ENCODE results near the gene TNFRSF1B.

TNFRSF1B gene

GRCh38 chr1:12148958-12149790 is 17.6 kb upstream of the TNFRSF1B start:
- H3K4me3 ChIP-seq (ENCODE audit: extremely low read depth, insufficient read depth, low read length, poor library complexity, severe bottlenecking) = no peak overlapping the region
- WGBS, 2 experiments (ENCODE audit: insufficient coverage in 2 of 2) = 93 to 97% methylated on average over 3 to 4 of the region's 5 CpGs
- no peak overlapping the region for H3K27ac ChIP-seq (ENCODE audit: low read depth, low read length, severe bottlenecking)
- H3K4me1 ChIP-seq (ENCODE audit: control insufficient read depth, insufficient read depth, low read length, poor library complexity, severe bottlenecking) = peaks cover 15% of the 10 kb centered on the region
- peaks cover 4% of the 10 kb centered on the region for H3K9me3 ChIP-seq (ENCODE audit: control insufficient read depth, low read length)
- H3K36me3 ChIP-seq (ENCODE audit: control insufficient read depth, insufficient read depth, low read length) = no peaks in the 10 kb centered on the region

DNA sequence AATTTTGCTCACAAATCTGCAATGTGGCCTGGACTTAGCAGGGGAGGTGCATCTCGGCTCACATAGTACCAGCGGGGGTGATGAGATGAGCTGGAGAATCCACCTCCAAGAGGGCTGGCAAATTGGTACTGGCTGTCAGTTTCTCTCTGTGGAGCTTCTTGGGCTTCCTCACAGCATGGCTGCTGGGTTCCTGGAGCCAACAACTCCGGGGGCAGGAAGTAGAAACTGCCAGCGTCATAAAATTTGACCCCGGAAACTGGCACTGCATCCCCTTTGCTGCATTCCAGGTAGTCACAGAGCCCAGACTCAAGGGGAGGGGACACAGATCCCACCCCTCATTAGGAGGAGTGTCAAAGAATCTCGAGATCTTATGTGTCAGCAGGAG is 17.0 kb upstream of the TNFRSF1B start:
- H3K9me3 ChIP-seq (ENCODE audit: control insufficient read depth, low read length) = peaks cover 4% of the 10 kb centered on the region
- H3K36me3 ChIP-seq (ENCODE audit: control insufficient read depth, insufficient read depth, low read length) = no peaks in the 10 kb centered on the region
- peaks cover 12% of the 10 kb centered on the region for H3K4me1 ChIP-seq (ENCODE audit: control insufficient read depth, insufficient read depth, low read length, poor library complexity, severe bottlenecking)
- no peak overlapping the region for H3K4me3 ChIP-seq (ENCODE audit: extremely low read depth, insufficient read depth, low read length, poor library complexity, severe bottlenecking)
- 92 to 98% methylated on average over 5 to 6 of the region's 6 CpGs for WGBS, 2 experiments (ENCODE audit: insufficient coverage in 2 of 2)
- no peak overlapping the region for H3K27ac ChIP-seq (ENCODE audit: low read depth, low read length, severe bottlenecking)

DNA sequence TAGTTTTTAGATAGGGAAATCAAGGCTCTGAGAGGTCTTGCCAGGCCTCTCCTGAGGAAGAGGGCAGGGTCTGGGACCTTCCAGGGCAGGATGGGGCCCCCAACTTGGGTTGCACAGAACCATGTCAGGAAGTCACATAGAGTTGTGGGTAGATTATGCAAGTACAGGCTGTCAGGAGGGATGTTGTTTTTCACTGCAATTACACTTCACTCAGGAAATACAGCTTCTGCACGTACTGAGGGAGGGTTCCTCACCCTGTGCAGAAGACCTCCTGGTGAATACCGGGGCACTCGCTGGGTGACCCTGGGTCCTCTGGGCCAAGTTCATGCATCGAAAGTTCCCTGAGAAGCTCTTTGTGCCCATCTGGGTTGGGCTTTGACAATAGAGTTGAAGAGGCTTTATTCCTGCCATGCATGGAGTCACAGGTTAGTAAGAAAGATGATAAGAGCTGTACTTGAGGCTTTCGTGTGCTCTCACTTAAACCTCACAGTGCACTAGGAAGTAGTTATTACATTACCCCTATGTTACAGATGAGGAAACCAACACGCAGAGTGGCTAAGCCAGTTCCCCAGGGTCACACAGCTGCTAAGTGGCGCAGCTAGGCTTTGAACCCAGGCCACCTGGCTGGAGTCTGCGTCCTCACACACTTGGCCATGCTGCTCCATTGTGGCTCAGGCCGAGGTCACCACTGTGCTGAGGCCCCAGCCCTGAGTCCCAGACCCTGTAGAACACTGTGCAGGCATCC is 16.2 kb upstream of the TNFRSF1B start:
- no peak overlapping the region for H3K4me3 ChIP-seq (ENCODE audit: extremely low read depth, insufficient read depth, low read length, poor library complexity, severe bottlenecking)
- 92 to 95% methylated on average over 8 of the region's 9 CpGs for WGBS, 2 experiments (ENCODE audit: insufficient coverage in 2 of 2)
- H3K27ac ChIP-seq (ENCODE audit: low read depth, low read length, severe bottlenecking) = no peak overlapping the region
- peaks cover 12% of the 10 kb centered on the region for H3K4me1 ChIP-seq (ENCODE audit: control insufficient read depth, insufficient read depth, low read length, poor library complexity, severe bottlenecking)
- H3K36me3 ChIP-seq (ENCODE audit: control insufficient read depth, insufficient read depth, low read length) = no peaks in the 10 kb centered on the region
- H3K9me3 ChIP-seq (ENCODE audit: control insufficient read depth, low read length) = peaks cover 4% of the 10 kb centered on the region

DNA sequence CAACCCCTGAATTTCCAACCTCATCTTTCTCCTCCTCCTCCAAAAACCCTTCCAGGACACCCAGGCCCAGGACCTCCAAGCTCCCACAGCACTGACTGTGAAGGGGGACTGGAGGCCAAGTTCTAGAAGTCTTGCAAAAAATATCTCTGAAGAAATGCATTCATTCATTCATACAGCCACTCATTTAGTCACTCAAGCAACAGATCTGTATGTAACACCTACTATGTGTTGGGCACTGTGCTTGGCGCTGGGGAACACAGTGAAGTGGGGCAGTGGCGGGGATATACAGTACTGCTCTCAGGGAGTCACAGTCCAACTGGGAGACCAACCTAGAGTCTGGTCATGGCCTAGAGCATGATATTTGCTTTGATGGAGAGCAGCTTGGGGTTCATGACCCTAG is 15.3 kb upstream of the TNFRSF1B start:
- peaks cover 4% of the 10 kb centered on the region for H3K9me3 ChIP-seq (ENCODE audit: control insufficient read depth, low read length)
- H3K4me1 ChIP-seq (ENCODE audit: control insufficient read depth, insufficient read depth, low read length, poor library complexity, severe bottlenecking) = peaks cover 12% of the 10 kb centered on the region
- no peaks in the 10 kb centered on the region for H3K36me3 ChIP-seq (ENCODE audit: control insufficient read depth, insufficient read depth, low read length)
- no peak overlapping the region for H3K27ac ChIP-seq (ENCODE audit: low read depth, low read length, severe bottlenecking)
- 92 to 100% methylated on average over 2 of the region's 2 CpGs for WGBS, 2 experiments (ENCODE audit: insufficient coverage in 2 of 2)
- no peak overlapping the region for H3K4me3 ChIP-seq (ENCODE audit: extremely low read depth, insufficient read depth, low read length, poor library complexity, severe bottlenecking)

DNA sequence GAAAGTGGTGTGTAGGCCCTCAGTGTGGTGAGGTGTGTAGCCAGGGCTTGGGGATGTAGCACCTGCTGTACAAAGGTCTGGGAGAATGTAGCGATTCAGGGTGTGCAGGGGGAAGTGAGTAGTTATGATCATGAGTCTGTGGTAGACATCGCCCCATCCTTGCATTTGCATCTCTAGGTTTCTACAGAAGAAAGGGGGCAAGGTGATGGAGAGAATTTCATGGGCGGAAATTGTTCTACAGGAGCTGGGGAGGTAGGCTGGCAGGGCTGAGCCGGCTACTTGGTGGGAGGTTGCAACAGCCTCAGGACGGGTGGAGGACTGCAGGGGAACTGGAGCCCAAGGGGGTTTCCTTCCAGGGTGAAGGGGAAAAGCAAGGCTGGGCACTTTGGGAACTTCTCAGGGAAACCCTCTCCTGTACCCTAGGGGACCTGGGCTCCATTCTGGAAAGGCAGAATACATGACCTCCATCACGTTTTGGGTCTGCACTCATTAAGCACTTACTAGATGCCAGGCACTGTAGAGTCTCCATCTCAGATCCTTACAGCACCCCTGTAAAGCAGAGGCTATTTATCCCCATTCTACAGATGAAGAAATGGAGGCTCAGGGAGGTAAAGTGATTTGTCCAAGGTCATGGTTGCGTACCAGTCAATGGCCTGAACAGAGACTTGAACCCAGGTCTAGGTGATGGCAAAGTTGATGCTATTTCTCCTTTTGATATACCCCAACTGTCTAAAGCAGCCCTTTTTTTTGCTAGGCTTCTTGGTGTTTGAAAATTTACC is 14.5 kb upstream of the TNFRSF1B start:
- no peak overlapping the region for H3K27ac ChIP-seq (ENCODE audit: low read depth, low read length, severe bottlenecking)
- H3K4me1 ChIP-seq (ENCODE audit: control insufficient read depth, insufficient read depth, low read length, poor library complexity, severe bottlenecking) = peaks cover 6% of the 10 kb centered on the region
- no peaks in the 10 kb centered on the region for H3K36me3 ChIP-seq (ENCODE audit: control insufficient read depth, insufficient read depth, low read length)
- 82 to 90% methylated on average over 6 of the region's 7 CpGs for WGBS, 2 experiments (ENCODE audit: insufficient coverage in 2 of 2)
- peaks cover 4% of the 10 kb centered on the region for H3K9me3 ChIP-seq (ENCODE audit: control insufficient read depth, low read length)
- H3K4me3 ChIP-seq (ENCODE audit: extremely low read depth, insufficient read depth, low read length, poor library complexity, severe bottlenecking) = no peak overlapping the region

DNA sequence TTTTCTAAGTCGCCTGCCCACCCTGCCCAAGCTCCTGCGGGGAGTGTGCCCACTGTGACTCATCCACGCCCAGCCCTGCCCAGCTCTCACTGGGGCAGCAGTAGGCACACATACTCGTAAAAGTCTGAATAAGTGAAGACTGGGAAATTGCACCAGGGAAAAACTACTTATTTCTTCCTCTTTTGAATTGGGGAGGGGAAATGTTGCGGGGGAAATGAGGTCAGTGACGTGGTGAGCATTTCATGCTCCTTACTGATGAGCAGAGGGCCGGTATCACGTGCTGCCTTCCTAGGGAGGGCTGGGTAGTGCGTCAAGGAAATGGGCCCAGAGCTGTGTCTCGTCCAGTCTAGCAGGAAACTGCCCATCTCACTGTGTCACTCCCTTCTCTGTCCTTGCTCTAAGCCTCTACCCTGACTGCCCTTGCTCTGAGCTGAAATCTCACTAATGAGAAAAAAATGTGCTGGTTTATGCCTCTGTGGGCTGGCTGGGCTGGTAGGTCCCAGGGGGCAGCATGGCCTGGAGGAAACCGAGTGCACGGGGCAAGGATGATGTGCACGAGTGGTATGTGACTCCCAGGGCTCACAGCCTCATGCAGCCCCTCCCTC is 13.5 kb upstream of the TNFRSF1B start:
- H3K27ac ChIP-seq (ENCODE audit: low read depth, low read length, severe bottlenecking) = peak overlapping the region; percentile 0
- peaks cover 4% of the 10 kb centered on the region for H3K9me3 ChIP-seq (ENCODE audit: control insufficient read depth, low read length)
- no peaks in the 10 kb centered on the region for H3K36me3 ChIP-seq (ENCODE audit: control insufficient read depth, insufficient read depth, low read length)
- 74 to 75% methylated on average over 4 to 6 of the region's 13 CpGs for WGBS, 2 experiments (ENCODE audit: insufficient coverage in 2 of 2)
- no peak overlapping the region for H3K4me3 ChIP-seq (ENCODE audit: extremely low read depth, insufficient read depth, low read length, poor library complexity, severe bottlenecking)
- peaks cover 6% of the 10 kb centered on the region for H3K4me1 ChIP-seq (ENCODE audit: control insufficient read depth, insufficient read depth, low read length, poor library complexity, severe bottlenecking)

GRCh38 chr1:12155328-12155727 is 11.5 kb upstream of the TNFRSF1B start:
- Histone ChIP-seq H3K27ac (ENCODE audit: low read depth, low read length, severe bottlenecking) (no peak overlapping the region), H3K4me3 (ENCODE audit: extremely low read depth, insufficient read depth, low read length, poor library complexity, severe bottlenecking) (no peak overlapping the region), H3K9me3 (ENCODE audit: control insufficient read depth, low read length) (no peaks in the 10 kb centered on the region), H3K36me3 (ENCODE audit: control insufficient read depth, insufficient read depth, low read length) (no peaks in the 10 kb centered on the region), H3K4me1 (ENCODE audit: control insufficient read depth, insufficient read depth, low read length, poor library complexity, severe bottlenecking) (peaks cover 13% of the 10 kb centered on the region)
- WGBS, 2 experiments (ENCODE audit: insufficient coverage in 2 of 2) = 100% methylated on average over 1 to 2 of the region's 2 CpGs

GRCh38 chr1:12157366-12158231 is 9.2 kb upstream of the TNFRSF1B start:
- H3K27ac ChIP-seq (ENCODE audit: low read depth, low read length, severe bottlenecking) = no peak overlapping the region
- WGBS, 2 experiments (ENCODE audit: insufficient coverage in 2 of 2) = 44 to 62% methylated on average over 3 to 5 of the region's 10 CpGs

DNA sequence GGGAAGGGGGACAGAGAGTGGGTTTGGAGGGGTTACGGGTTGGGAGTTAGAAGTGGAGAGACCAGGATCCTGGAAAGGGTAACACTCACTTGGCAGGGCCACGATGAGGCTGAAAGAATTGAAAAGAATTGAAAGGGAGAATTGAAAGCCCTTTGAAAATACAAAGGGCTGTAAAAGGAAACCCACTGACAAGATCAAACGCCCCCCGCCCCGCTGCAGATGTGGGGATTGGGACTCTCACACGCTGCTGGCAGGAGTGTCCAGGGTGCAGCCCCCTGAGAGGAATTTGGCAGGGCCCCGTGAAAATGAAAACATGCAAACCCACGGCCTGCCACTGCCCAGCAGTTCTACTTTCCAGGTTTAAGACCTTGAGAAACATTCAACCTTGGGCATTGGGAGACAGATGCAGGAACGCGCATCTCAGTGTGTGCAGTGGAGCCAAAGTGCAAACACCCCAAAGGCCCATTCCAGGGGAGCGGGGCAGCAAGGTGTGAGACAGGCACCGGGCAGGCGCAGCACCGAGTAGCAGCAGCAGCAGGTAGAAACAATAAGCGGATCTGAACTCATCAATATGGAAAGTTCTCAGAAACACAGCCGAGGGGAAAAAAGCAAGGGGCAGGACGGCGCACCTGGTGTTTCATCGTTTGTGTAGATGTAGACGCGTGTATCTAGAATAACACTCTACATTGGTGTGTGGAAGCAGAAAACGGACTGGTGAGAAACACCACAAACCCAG is 8.3 kb upstream of the TNFRSF1B start:
- WGBS, 2 experiments (ENCODE audit: insufficient coverage in 2 of 2) = 54 to 60% methylated on average over 21 to 22 of the region's 22 CpGs
- Histone ChIP-seq H3K4me1 (ENCODE audit: control insufficient read depth, insufficient read depth, low read length, poor library complexity, severe bottlenecking) (peaks cover 25% of the 10 kb centered on the region), H3K9me3 (ENCODE audit: control insufficient read depth, low read length) (no peaks in the 10 kb centered on the region), H3K36me3 (ENCODE audit: control insufficient read depth, insufficient read depth, low read length) (no peaks in the 10 kb centered on the region), H3K27ac (ENCODE audit: low read depth, low read length, severe bottlenecking) (no peak overlapping the region), H3K4me3 (ENCODE audit: extremely low read depth, insufficient read depth, low read length, poor library complexity, severe bottlenecking) (no peak overlapping the region)

More at GRCh38 chr1:12157366-12158231, 9.2 kb upstream of the TNFRSF1B start:
- Histone ChIP-seq H3K4me1 (ENCODE audit: control insufficient read depth, insufficient read depth, low read length, poor library complexity, severe bottlenecking) (peaks cover 29% of the 10 kb centered on the region), H3K36me3 (ENCODE audit: control insufficient read depth, insufficient read depth, low read length) (no peaks in the 10 kb centered on the region), H3K4me3 (ENCODE audit: extremely low read depth, insufficient read depth, low read length, poor library complexity, severe bottlenecking) (no peak overlapping the region), H3K9me3 (ENCODE audit: control insufficient read depth, low read length) (no peaks in the 10 kb centered on the region)
